Thyroid gland (tissue), 4 donors: ENCODE data around the gene PPP6R1.

ENCODE experiments used
- CTCF ChIP-seq, 6 experiments: fragments of 200-600 bp in 3 of 6; fragments of 450-650 bp in 3 of 6; sonication (generic) in 3 of 6; IDR thresholded peaks; one replicate each; pipeline ENCODE4 v1.5.1; 2016 to 2019; ENCODE audit warnings: antibody characterized with exemption in 6 of 6, mild to moderate bottlenecking in 2 of 6, inconsistent platforms in 1 of 6, moderate library complexity in 1 of 6
- POLR2A ChIP-seq, 2 donors: fragments of 450-650 bp; IDR thresholded peaks; one replicate each; pipeline ENCODE4 v1.6.1; 2017; ENCODE audit warnings: antibody characterized with exemption in 2 of 2, mild to moderate bottlenecking in 2 of 2, moderate library complexity in 1 of 2

- TF ChIP-seq CTCF (IDR thresholded peaks at IDR 0.05): no peak
- no peak for TF ChIP-seq POLR2A (IDR thresholded peaks at IDR 0.05)
These were observed 49.7 kb downstream of the PPP6R1 start, which contains the start of gene PTPRH for GRCh38 chr19:55208880-55209692.
